T-helper 1 cell treated with Interleukin-12 subunit alpha and Interleukin-12 subunit beta and Interleukin-4 antibody, amounts not matched to agents 30 ng/mL and 1 ng/mL, for 36 hours (primary cell): ENCODE measurements around the gene SLC12A1. TPM values are rescaled to one million over a fixed set of nuclear protein-coding genes. Genes with fewer than 3 reads are reported as not detected.

ENCODE experiments used
- intact Hi-C: fragments of 100-400 bp; cut with micrococcal nuclease; formaldehyde crosslinking; loops from one replicate; pipeline ENCODE4 v1.15.1; 2024
- total RNA-seq: library from RNA; stranded (reverse); gene quantifications from 2 replicates; pipeline ENCODE4 v1.2.3, GENCODE V29; 2022

Gene SLC12A1
- total RNA-seq, 1 donor from 2014 or later = not detected

GRCh38 chr15:48242015-48242414 is 35.9 kb downstream of the SLC12A1 start:
- intact Hi-C loops = no loop called here

DNA sequence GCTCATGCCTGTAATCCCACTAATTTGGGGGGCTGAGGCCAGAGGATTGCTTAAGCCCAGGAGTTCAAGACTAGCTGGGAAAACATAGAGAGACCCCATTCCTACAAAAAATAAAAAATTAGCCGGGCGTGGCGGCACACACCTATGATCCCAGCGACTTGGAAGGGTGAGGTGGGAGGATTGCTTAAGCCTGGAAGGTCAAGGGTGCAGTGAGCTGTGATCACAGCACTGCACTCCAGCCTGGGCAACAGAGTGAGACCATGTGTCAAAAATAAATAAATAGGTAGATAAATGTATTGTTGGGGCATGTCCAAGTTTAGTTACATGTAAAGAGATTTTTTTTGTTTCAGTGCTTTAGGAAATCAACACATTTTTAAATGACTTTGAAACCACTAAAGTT is 36.4 kb downstream of the SLC12A1 start:
- intact Hi-C loops = no loop called here

- intact Hi-C loops = no loop called here
Measured at GRCh38 chr15:48244921-48245320, 38.8 kb downstream of the SLC12A1 start.

- intact Hi-C loops = no loop called here
Measured at GRCh38 chr15:48248414-48248813, 42.3 kb downstream of the SLC12A1 start.

GRCh38 chr15:48250640-48251076 is 44.6 kb downstream of the SLC12A1 start:
- intact Hi-C loops = loop anchor here (1.0 kb wide), 1 partner anchor 1054 kb away; no protein-coding TSS in a partner anchor

- intact Hi-C loops = no loop called here
Measured at GRCh38 chr15:48253172-48253571, 47.1 kb downstream of the SLC12A1 start.

- intact Hi-C loops = no loop called here
Measured at GRCh38 chr15:48265135-48265534, 59.0 kb downstream of the SLC12A1 start.

GRCh38 chr15:48266024-48266689 is 60.1 kb downstream of the SLC12A1 start:
- intact Hi-C loops = no loop called here

DNA sequence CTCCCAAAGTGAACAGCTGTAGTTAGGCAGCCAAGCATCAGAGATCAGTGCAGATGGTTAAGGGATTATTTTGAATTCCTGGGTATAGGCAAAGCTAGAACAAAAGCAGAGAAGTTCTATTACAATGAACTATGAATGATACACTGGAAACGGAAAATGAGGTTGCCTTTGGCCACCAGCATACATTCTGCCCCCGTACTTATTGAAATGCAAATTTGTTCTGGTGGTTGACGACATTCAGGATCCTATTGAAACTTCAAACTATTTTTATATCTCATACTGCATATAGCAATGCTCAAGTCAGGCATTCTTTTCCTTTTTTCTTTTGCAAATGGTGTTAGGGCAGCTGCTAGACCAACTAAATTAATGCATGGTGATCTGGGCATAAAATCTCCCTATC is 61.7 kb downstream of the SLC12A1 start:
- intact Hi-C loops = no loop called here

DNA sequence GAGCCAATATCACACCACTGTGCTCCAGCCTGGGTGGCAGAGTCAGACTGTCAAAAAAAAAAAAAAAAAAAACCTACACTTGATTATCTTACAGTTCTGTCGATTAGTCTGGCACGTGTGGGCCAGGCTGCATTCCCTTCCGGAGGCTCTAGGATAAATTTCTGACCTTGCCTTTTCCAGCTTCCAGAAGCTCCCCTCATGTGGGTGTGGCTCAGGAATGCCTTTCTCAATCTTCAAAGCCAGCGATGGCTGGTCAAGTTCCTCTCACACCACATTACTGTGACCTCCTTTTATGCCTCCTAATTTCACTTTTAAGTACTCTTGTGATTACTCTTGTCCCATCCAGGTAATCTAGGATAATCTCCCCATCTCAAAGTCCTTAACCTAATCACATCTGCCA is 66.9 kb downstream of the SLC12A1 start:
- intact Hi-C loops = no loop called here

DNA sequence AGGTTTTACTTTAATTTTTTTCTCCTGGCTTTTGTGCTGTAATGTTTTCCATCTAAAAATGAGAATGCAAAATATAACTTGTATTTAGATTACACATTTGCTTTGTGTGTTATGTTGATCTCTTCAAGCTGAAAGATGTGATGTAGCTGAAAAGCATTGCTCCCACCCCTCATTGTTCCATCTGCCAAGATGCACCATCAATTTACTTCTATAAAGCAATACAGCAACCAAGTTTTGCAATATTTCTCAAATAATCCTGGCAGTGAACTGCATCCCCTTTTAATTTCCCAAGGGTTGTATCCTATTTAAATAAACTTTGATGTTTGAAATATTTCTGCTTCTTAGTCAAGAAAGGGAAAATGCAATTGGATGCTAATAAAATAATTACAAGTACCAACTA is 72.6 kb downstream of the SLC12A1 start:
- intact Hi-C loops = no loop called here

DNA sequence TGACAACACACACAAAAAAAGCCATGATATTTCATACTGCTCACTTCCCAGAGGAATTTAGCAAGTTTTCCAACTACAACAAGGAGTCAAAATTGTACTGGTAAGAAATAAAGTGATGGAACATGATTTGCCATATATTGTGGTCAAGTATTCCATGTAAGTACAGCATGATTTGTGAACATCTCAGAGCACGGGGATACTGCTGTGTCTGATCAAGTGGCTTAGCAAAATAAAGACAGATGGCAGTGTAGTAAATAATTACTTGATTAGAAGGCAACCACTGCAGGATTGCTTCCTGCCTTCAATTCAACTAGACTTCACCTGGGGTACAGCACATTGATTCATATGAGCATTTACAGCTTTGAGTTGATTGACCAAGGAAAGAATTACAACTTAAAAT is 73.5 kb downstream of the SLC12A1 start:
- intact Hi-C loops = loop anchor here (10.0 kb wide), 1 partner anchor 165 kb away; no protein-coding TSS in a partner anchor

- intact Hi-C loops = loop anchor here (10.0 kb wide), 1 partner anchor 167 kb away; no protein-coding TSS in a partner anchor
Measured at GRCh38 chr15:48281674-48282073, 75.6 kb downstream of the SLC12A1 start.

DNA sequence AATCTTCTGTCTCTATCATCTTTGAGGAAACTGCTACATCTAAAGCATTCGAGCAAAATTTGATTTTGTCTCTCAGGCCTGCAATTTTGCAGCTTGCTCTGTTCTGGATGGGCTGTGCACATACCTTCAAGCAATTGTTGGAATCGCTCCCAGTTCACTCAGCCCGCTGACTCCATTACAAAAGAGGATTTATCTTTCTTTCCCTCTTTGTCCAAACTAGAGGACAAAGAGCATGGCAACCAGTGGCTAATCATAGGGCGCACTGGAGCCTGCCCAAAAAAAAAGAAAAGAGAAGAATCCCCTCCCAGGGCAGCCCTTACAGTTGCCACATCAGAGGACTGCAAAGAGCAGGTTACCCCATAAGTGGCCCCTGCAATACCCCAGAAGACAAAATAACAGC is 76.1 kb downstream of the SLC12A1 start:
- intact Hi-C loops = loop anchor here (10.0 kb wide), 1 partner anchor 167 kb away; no protein-coding TSS in a partner anchor

- intact Hi-C loops = loop anchor here (2.0 to 10.0 kb wide), 2 partner anchors 69 to 169 kb away; no protein-coding TSS in a partner anchor
Measured at GRCh38 chr15:48283396-48284145, 77.5 kb downstream of the SLC12A1 start.

DNA sequence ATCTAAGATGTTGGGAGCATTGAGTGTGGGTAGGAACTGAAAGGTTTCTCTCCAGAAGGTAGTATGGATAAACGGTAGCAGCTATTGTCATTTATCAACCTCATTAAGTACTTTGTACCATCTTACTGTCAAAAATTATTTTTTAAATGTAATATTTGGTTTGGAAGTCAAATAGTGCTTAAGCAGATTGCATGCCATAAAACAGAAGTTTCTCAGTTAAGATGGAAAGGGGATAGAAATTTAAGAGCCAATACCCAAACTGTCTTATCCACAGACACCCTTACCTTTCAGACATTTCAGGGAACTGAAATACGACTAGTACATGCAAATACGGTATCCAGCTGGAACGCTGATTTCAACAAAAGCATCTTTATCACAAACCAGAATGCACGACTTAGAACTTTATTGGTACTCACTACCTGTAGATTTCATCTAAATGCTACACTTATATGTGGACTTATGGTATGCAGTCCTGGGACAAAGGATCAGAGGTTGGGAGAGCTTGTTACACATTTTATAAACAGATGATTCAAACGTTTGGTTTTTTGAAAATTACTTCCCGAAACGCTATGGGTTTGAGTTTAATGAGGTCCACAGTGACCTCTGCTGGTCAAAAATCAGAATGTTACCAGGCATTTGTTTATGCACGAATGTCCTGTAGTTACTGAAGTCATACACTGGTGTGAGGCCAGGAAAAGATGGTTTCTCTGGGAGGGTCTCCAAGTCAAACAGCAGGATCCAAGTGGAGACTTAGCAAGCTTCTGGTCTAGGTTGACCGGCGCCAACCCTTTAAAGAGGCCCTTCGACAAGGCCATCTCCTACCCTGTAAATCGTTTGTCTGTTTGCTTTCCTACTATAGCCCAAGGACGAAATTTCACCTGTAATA is 79.5 kb downstream of the SLC12A1 start:
- intact Hi-C loops = loop anchor here (1.0 to 10.0 kb wide), 5 partner anchors 67 to 1973 kb away; no protein-coding TSS in a partner anchor

GRCh38 chr15:48289628-48290027 is 83.5 kb downstream of the SLC12A1 start:
- intact Hi-C loops = loop anchor here (5.0 to 10.0 kb wide), 2 partner anchors 175 to 817 kb away; no protein-coding TSS in a partner anchor

DNA sequence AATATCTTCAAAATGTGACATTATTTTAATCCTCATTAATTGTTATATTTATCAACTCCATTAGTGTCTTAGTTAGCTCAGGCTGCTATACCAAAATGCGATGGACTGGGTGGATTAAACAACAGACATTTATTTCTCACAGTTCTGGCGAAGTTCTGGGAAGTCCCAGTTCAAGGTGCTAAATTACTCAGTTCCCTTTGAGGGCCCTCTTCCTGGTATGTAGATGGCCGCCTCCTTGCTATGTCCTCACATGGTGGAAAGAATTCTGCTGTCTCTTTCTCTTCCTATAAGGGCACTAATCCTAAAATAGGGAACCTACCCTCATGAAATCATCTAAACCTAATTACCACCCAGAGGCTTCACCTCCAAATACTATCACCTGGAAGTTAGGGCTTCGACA is 86.4 kb downstream of the SLC12A1 start:
- intact Hi-C loops = no loop called here

GRCh38 chr15:48297668-48298067 is 91.6 kb downstream of the SLC12A1 start:
- intact Hi-C loops = no loop called here

GRCh38 chr15:48298914-48299313 is 92.8 kb downstream of the SLC12A1 start:
- intact Hi-C loops = no loop called here

DNA sequence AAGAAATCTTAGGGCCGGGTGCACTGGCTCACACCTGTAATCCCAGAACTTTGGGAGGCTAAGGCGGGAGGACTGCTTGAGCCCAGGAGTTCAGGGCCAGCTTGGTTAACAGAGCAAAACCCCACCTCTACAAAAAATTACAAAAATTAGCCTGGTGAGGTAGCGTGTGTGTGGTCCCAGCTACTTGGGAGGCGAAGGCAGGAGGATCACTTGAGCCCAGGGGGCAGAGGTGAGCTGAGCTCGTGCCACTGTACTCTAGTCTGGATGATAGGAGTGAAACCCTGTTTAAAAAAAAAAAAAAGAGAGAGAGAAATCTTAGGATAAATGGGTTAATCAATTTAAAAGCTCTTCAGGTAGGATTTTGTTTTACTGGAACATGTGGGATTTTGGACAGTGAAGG is 93.9 kb downstream of the SLC12A1 start:
- intact Hi-C loops = no loop called here
